ENCODE results near the gene ZNF792.

DNA sequence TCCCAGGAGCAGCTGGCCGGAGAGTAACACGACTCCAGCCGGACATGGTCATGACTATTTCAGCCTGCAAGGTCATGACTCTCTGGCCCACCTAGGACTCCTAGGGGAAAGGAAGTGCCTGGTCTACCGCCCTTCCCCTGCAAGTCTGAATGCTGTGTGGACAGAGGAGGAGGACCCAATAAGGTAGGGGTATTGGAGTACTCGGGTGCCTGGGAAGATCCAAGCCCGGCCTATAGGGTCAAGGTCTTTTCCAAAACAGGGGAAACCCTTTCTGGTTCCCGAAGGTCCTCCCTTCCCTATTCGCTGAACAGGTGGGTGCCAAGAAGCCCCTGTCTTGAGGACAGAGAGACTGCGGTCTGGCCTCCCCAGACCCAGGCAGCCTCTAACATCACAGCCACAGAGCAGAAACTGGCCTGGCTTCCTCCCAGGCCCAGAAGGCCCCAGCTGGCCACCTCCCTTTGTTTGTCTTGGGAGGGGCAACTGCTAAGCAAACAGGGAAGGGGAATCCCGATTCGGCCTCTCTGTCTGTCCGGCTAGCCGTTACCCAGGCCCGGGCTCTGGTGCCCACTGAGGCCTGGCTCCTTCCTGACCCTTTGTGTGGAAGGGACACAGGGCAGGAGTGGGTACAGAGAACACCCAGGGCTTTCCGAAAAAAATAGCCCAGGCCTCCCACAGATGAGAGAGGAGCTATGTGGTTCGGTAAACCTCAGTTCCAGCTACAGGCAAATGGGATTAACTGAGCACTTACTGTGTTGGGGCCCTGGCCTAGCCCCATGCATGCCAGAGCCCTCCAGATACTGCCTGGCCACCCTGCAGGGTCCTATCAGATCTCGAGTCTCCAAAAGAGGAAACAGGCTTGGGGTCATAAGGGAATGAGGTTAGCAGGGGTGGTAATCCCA, 30.9 kb upstream of the ZNF792 start:
- no peak for TF ChIP-seq GATA2 (IDR thresholded peaks at IDR 0.05; ENCODE audit: low read depth, low read length)
- no peak for TF ChIP-seq GATA3 (IDR thresholded peaks at IDR 0.05; ENCODE audit: low read depth, low read length)

All from SH-SY5Y (cell line).